H9 (cell line): ENCODE data around the gene BCAR3. TPM values are rescaled to one million over a fixed set of nuclear protein-coding genes. Genes with fewer than 3 reads are reported as not detected.

Experiments
- DNase-seq: peaks from one replicate; pipeline ENCODE4 v3.0.0-alpha.2; 2017
- H2AFZ ChIP-seq: one replicate; pipeline ENCODE4 v1.6.1; 2013; ENCODE audit warnings: mild to moderate bottlenecking, low read length, control low read depth, moderate library complexity
- H2AK5ac ChIP-seq: 2 replicates; pipeline ENCODE4 v1.6.1; 2013; ENCODE audit warnings: low read length, control low read depth, mixed read lengths; ENCODE audit not compliant: insufficient read length
- H2BK120ac ChIP-seq: one replicate; pipeline ENCODE4 v1.6.1; 2013; ENCODE audit warnings: low read depth, mild to moderate bottlenecking, low read length, control low read depth, inconsistent platforms; ENCODE audit not compliant: poor library complexity, severe bottlenecking
- H2BK12ac ChIP-seq: 2 replicates; pipeline ENCODE4 v1.6.1; 2013; ENCODE audit warnings: low read length, control low read depth, mixed read lengths, low read depth; ENCODE audit not compliant: insufficient read length
- H2BK15ac ChIP-seq: 2 replicates; pipeline ENCODE4 v1.6.1; 2013; ENCODE audit warnings: low read depth, low read length, control low read depth
- H2BK20ac ChIP-seq: one replicate; pipeline ENCODE4 v1.6.1; 2013; ENCODE audit warnings: low read depth, mild to moderate bottlenecking, low read length, control low read depth, inconsistent platforms; ENCODE audit not compliant: poor library complexity, severe bottlenecking
- H2BK5ac ChIP-seq: 2 replicates; pipeline ENCODE4 v1.6.1; 2013; ENCODE audit warnings: low read length, control low read depth, mixed read lengths; ENCODE audit not compliant: insufficient read length
- H3K14ac ChIP-seq: 2 replicates; pipeline ENCODE4 v1.6.1; 2013; ENCODE audit warnings: low read length, control low read depth; ENCODE audit not compliant: insufficient read depth
- H3K18ac ChIP-seq: 2 replicates; pipeline ENCODE4 v1.6.1; 2013; ENCODE audit warnings: low read depth, mild to moderate bottlenecking, mixed read lengths, low read length, control low read depth; ENCODE audit not compliant: insufficient read length
- H3K23ac ChIP-seq: 2 replicates; pipeline ENCODE4 v1.6.1; 2013; ENCODE audit warnings: low read length, control low read depth, mixed read lengths, low read depth; ENCODE audit not compliant: insufficient read length
- H3K23me2 ChIP-seq: 2 replicates; pipeline ENCODE4 v1.6.1; 2013; ENCODE audit warnings: low read depth, mild to moderate bottlenecking, mixed read lengths, low read length, control low read depth; ENCODE audit not compliant: insufficient read length, poor library complexity, severe bottlenecking
- H3K27ac ChIP-seq: 2 replicates; pipeline ENCODE4 v1.5.1; 2013; ENCODE audit warnings: low read length, control low read depth, mixed read lengths, low read depth; ENCODE audit not compliant: insufficient read length
- H3K27me3 ChIP-seq: 2 replicates; pipeline ENCODE4 v1.6.1; 2013; ENCODE audit warnings: low read length, control low read depth, inconsistent platforms; ENCODE audit not compliant: insufficient read depth
- H3K4ac ChIP-seq: 2 replicates; pipeline ENCODE4 v1.6.1; 2013; ENCODE audit warnings: low read depth, mild to moderate bottlenecking, control low read depth, inconsistent platforms, low read length, moderate library complexity
- H3K4me1 ChIP-seq: 2 replicates; pipeline ENCODE4 v1.6.1; 2013; ENCODE audit warnings: low read length, control low read depth, inconsistent platforms; ENCODE audit not compliant: insufficient read depth
- H3K4me2 ChIP-seq: 2 replicates; pipeline ENCODE4 v1.6.1; 2013; ENCODE audit warnings: low read length, control low read depth, mixed read lengths; ENCODE audit not compliant: insufficient read length, insufficient read depth
- H3K56ac ChIP-seq: 2 replicates; pipeline ENCODE4 v1.6.1; 2013; ENCODE audit warnings: low read depth, mild to moderate bottlenecking, mixed read lengths, low read length, control low read depth; ENCODE audit not compliant: insufficient read length
- H3K79me1 ChIP-seq: 2 replicates; pipeline ENCODE4 v1.6.1; 2013; ENCODE audit warnings: low read depth, mild to moderate bottlenecking, moderate library complexity, low read length, control low read depth, inconsistent platforms; ENCODE audit not compliant: insufficient read depth, poor library complexity, severe bottlenecking
- H3K79me2 ChIP-seq: 2 replicates; pipeline ENCODE4 v1.6.1; 2013; ENCODE audit warnings: low read length, control low read depth, inconsistent platforms; ENCODE audit not compliant: insufficient read depth
- H3K9ac ChIP-seq: 2 replicates; pipeline ENCODE4 v1.6.1; 2013; ENCODE audit warnings: low read length, control low read depth, mixed read lengths; ENCODE audit not compliant: insufficient read length; ENCODE audit errors: extremely low read depth
- H3K9me3 ChIP-seq: one replicate; pipeline ENCODE4 v1.6.1; 2013; ENCODE audit warnings: low read depth, low read length, inconsistent platforms; ENCODE audit not compliant: control insufficient read depth
- H3T11ph ChIP-seq: one replicate; pipeline ENCODE4 v1.6.1; 2013; ENCODE audit warnings: mild to moderate bottlenecking, low read length, control low read depth, inconsistent platforms
- H4K20me1 ChIP-seq: one replicate; pipeline ENCODE4 v1.6.1; 2013; ENCODE audit not compliant: control insufficient read depth, insufficient read length, insufficient read depth
- H4K5ac ChIP-seq: 2 replicates; pipeline ENCODE4 v1.6.1; 2013; ENCODE audit warnings: low read depth, mild to moderate bottlenecking, mixed read lengths, low read length, control low read depth; ENCODE audit not compliant: insufficient read length
- H4K8ac ChIP-seq: replicated peaks from 2 replicates; pipeline ENCODE4 v1.6.1; 2013; ENCODE audit warnings: low read length, control low read depth, mixed read lengths, low read depth; ENCODE audit not compliant: insufficient read length
- H4K91ac ChIP-seq: 2 replicates; pipeline ENCODE4 v1.6.1; 2013; ENCODE audit warnings: low read depth, mild to moderate bottlenecking, moderate library complexity, mixed read lengths, low read length, control low read depth; ENCODE audit not compliant: insufficient read length
- H3K27ac Mint-ChIP-seq, 3 experiments: 2 replicates in 2 of 3; 3 replicates in 1 of 3; pipeline ENCODE4 v1.8.0; 2020 to 2021; ENCODE audit warnings: mixed read lengths in 3 of 3, mild to moderate bottlenecking in 1 of 3, moderate library complexity in 1 of 3
- H3K27me3 Mint-ChIP-seq: 2 replicates; pipeline ENCODE4 v1.8.0; 2021; ENCODE audit warnings: low read depth, mild to moderate bottlenecking, moderate library complexity, mixed read lengths
- H3K36me3 Mint-ChIP-seq, 3 experiments: 2 replicates in 2 of 3; 3 replicates in 1 of 3; pipeline ENCODE4 v1.8.0; 2020 to 2021; ENCODE audit warnings: low read depth in 3 of 3, mixed read lengths in 3 of 3; ENCODE audit not compliant: insufficient read depth in 1 of 3
- H3K4me1 Mint-ChIP-seq, 2 experiments: 2 replicates each; pipeline ENCODE4 v1.8.0; 2020; ENCODE audit warnings: mixed read lengths in 2 of 2
- H3K4me3 Mint-ChIP-seq, 2 experiments: 2 replicates in 1 of 2; 3 replicates in 1 of 2; pipeline ENCODE4 v1.8.0; 2020 to 2021; ENCODE audit warnings: mild to moderate bottlenecking in 2 of 2, mixed read lengths in 2 of 2, moderate library complexity in 1 of 2
- H3K9me3 Mint-ChIP-seq, 2 experiments: 2 replicates in 1 of 2; 3 replicates in 1 of 2; pipeline ENCODE4 v1.8.0; 2020; ENCODE audit warnings: mild to moderate bottlenecking in 2 of 2, mixed read lengths in 2 of 2, moderate library complexity in 1 of 2
- CTCF ChIP-seq: fragments of 200-600 bp; sonication (generic); conservative IDR thresholded peaks from 3 replicates; pipeline ENCODE4 v1.8.0; 2021; ENCODE audit warnings: antibody characterized with exemption, mild to moderate bottlenecking
- WGBS: extraction: QIAGEN DNeasy Blood & Tissue Kit; methylation state at CpG from one replicate; pipeline ENCODE4 v1.1.7; 2013; ENCODE audit warnings: missing lambda C conversion rate, low lambda C conversion rate, mixed read lengths; ENCODE audit not compliant: insufficient read length; ENCODE audit errors: extremely low coverage; 5-methylcytosine and 5-hydroxymethylcytosine counted together
- total RNA-seq: library from RNA; stranded (reverse); gene quantifications from 2 replicates; pipeline ENCODE4 v1.2.1, GENCODE V29; 2021

BCAR3 gene
- total RNA-seq, 1 experiment from 2014 or later, result 4.9 TPM

GRCh38 chr1:93528412-93528811 is 153.2 kb downstream of the BCAR3 start:
- no CpG with 5 or more reads among the region's 1 CpG for WGBS
- TF ChIP-seq CTCF, result no peak

More at GRCh38 chr1:93528412-93528811, 153.2 kb downstream of the BCAR3 start:
- Histone ChIP-seq H4K8ac (no peak overlapping the region), H3K9ac (no peak overlapping the region), H2AFZ (no peak overlapping the region), H2AK5ac (no peak overlapping the region), H3K79me2 (no peaks in the 10 kb centered on the region), H3T11ph (no peak overlapping the region), H3K18ac (no peak overlapping the region), H3K56ac (no peak overlapping the region), H3K4me2 (no peak overlapping the region), H3K23ac (no peak overlapping the region), H2BK12ac (no peak overlapping the region), H3K79me1 (no peaks in the 10 kb centered on the region), H3K27me3 (no peaks in the 10 kb centered on the region), H2BK120ac (no peak overlapping the region), H3K14ac (no peak overlapping the region), H3K23me2 (no peaks in the 10 kb centered on the region), H3K27ac (no peak overlapping the region), H4K5ac (no peak overlapping the region), H4K20me1 (no peaks in the 10 kb centered on the region), H3K4ac (no peak overlapping the region), H2BK15ac (no peak overlapping the region), H3K4me1 (no peaks in the 10 kb centered on the region), H2BK5ac (no peak overlapping the region), H4K91ac (no peak overlapping the region), H2BK20ac (no peak overlapping the region), H3K9me3 (no peaks in the 10 kb centered on the region)
- Mint-ChIP-seq H3K4me1 (peaks cover 2 to 4% of the 10 kb centered on the region in 2 experiments; a peak in 1 of 4 replicates), H3K27me3 (no peaks in the 10 kb centered on the region), H3K36me3 (peaks cover 14 to 69% (median 56%) of the 10 kb centered on the region in 3 experiments), H3K27ac (peak overlapping the region in 1 of 3 experiments; percentile 36; a peak in 1 of 7 replicates), H3K9me3 (no peaks in the 10 kb centered on the region), H3K4me3 (no peak overlapping the region)
- DNase-seq, result no peak
